Left lung (tissue), 10 donors: ENCODE results near the gene VAC14. TPM values are rescaled to one million over a fixed set of nuclear protein-coding genes. Genes with fewer than 3 reads are reported as not detected.
A peak's percentile ranks its signal among the peaks of the same experiment; 100 is the strongest.

ENCODE experiments used
- ATAC-seq: fragments of 200-7000 bp; cut with Tn5 transposase; one replicate; pipeline ENCODE4 v1.9.1; 2020; ENCODE audit warnings: moderate library complexity
- DNase-seq, 4 donors: peaks; one replicate each; pipeline ENCODE4 v3.0.0-alpha.2; 2013 to 2020
- H3K27ac ChIP-seq, 2 donors: fragments of 200-600 bp; sonication (generic) in 1 of 2; one replicate each; pipeline versions ENCODE4 v1.5.0 to v1.8.0; 2020 to 2021
- H3K27me3 ChIP-seq, 2 donors: fragments of 200-600 bp; sonication (generic) in 1 of 2; one replicate each; pipeline versions ENCODE4 v1.5.0 to v1.8.0; 2020 to 2021
- H3K36me3 ChIP-seq, 2 donors: fragments of 200-600 bp; sonication (generic) in 1 of 2; one replicate each; pipeline versions ENCODE4 v1.5.0 to v1.8.0; 2020 to 2021
- H3K4me1 ChIP-seq, 2 donors: fragments of 200-600 bp; one replicate each; pipeline ENCODE4 v1.8.0; 2021
- H3K4me3 ChIP-seq, 2 donors: fragments of 200-600 bp; sonication (generic) in 1 of 2; one replicate each; pipeline versions ENCODE4 v1.5.0 to v1.8.0; 2020 to 2021; ENCODE audit warnings: mild to moderate bottlenecking in 1 of 2
- H3K9me3 ChIP-seq, 2 donors: fragments of 200-600 bp; sonication (generic) in 1 of 2; one replicate each; pipeline versions ENCODE4 v1.5.0 to v1.8.0; 2020 to 2021
- CTCF ChIP-seq, 2 donors: fragments of 200-600 bp; sonication (generic) in 1 of 2; IDR thresholded peaks; one replicate each; pipeline versions ENCODE4 v1.5.0 to v1.8.0; 2021; ENCODE audit warnings: antibody characterized with exemption in 2 of 2
- intact Hi-C, 2 donors: fragments of 100-400 bp; cut with DNase I; formaldehyde crosslinking; loops; one replicate each; pipeline versions ENCODE4 v1.11.2 to v1.14.2; 2022
- polyA plus RNA-seq, 6 donors: library from polyadenylated mRNA; unstranded; fragments of 120-200 nt; gene quantifications; one replicate each; pipeline ENCODE4 v1.2.1, GENCODE V29; 2013; ENCODE audit not compliant: insufficient read length in 6 of 6
- total RNA-seq, 2 donors: library from RNA; stranded (reverse); fragmentation: NEBNext Ultra II Directional; extraction: Animal tissue kit (Norgen Biotek cat#: 25700); gene quantifications; one replicate each; pipeline ENCODE4 v1.2.1, GENCODE V29; 2021
- donor health status: DM: no; HTN: yes; CAD: no.
- donor health status: DM: no; HTN: no; CAD: no.

Gene VAC14
- total and polyA plus RNA-seq, 8 donors = 22.2 to 53.2 (median 29.2) TPM

DNA sequence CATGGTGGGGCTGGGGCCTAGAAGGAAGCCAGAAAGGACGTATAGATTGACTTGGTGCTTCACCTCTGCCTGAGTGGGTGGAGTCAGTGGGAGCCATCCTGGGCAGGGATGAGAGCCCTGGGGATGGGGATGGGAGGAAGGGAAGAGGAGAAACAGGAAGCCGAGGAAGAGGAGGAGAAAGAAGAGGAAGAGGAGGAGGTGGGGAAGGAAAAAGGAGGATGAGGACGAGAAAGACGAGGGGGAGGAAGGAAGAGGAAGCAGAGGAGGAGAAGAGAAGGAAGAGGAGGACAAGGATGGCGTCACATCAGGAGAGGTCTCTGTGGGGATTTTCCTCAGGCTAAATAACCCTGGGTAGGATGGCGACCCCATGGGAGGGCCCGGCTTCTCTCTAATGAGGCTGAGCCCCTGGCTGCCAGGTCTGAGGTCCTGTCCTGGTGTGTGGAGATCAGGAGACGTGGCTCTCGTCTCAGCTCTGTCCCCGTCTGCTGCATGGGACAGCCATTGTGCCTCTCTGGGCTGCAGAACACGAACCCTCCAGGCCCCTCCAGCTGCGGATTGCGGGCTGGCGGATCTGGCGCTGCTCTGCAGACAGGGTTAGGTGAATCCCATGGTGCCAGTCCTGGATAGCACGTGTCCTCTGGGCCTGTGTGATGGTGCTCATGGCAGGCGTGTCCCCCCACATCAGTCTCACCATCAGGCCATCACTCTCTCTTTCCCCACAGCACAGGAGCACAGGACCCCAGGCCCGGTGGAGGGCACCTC lies 79.6 kb downstream of the VAC14 start:
- no peak for DNase-seq
- intact Hi-C loops = no loop called here
- H3K36me3 ChIP-seq = peaks cover 0 to 51% of the 10 kb centered on the region in 2 donors
- H3K4me3 ChIP-seq = no peak overlapping the region
- no peak for ATAC-seq
- H3K9me3 ChIP-seq = no peaks in the 10 kb centered on the region
- peak overlapping the region; percentile 19 to 37 for H3K27ac ChIP-seq
- no peaks in the 10 kb centered on the region for H3K27me3 ChIP-seq
- peaks cover 16 to 17% of the 10 kb centered on the region in 2 donors for H3K4me1 ChIP-seq
- TF ChIP-seq CTCF (IDR thresholded peaks at IDR 0.05) = no peak

GRCh38 chr16:70720425-70721201 lies 80.3 kb downstream of the VAC14 start:
- Histone ChIP-seq H3K4me1 (peaks cover 17 to 18% of the 10 kb centered on the region in 2 donors), H3K36me3 (peaks cover 0 to 47% of the 10 kb centered on the region in 2 donors), H3K27me3 (no peaks in the 10 kb centered on the region), H3K9me3 (no peaks in the 10 kb centered on the region), H3K27ac (peak overlapping the region; percentile 19 to 37), H3K4me3 (no peak overlapping the region)
- ATAC-seq = peak; percentile 7
- DNase-seq = no peak
- intact Hi-C loops = no loop called here
- TF ChIP-seq CTCF (IDR thresholded peaks at IDR 0.05) = no peak

GRCh38 chr16:70717065-70717464 lies 83.9 kb downstream of the VAC14 start:
- H3K36me3 ChIP-seq = peaks cover 0 to 33% of the 10 kb centered on the region in 2 donors
- H3K9me3 ChIP-seq = no peaks in the 10 kb centered on the region
- peaks cover 20 to 21% of the 10 kb centered on the region in 2 donors for H3K4me1 ChIP-seq
- no peak for ATAC-seq
- no peak for DNase-seq
- intact Hi-C loops = no loop called here
- no peak overlapping the region for H3K27ac ChIP-seq
- H3K27me3 ChIP-seq = no peaks in the 10 kb centered on the region
- TF ChIP-seq CTCF (IDR thresholded peaks at IDR 0.05) = no peak
- H3K4me3 ChIP-seq = no peak overlapping the region

GRCh38 chr16:70715860-70716357 lies 85.0 kb downstream of the VAC14 start:
- no peaks in the 10 kb centered on the region for H3K9me3 ChIP-seq
- TF ChIP-seq CTCF (IDR thresholded peaks at IDR 0.05) = no peak
- peaks cover 0 to 24% of the 10 kb centered on the region in 2 donors for H3K36me3 ChIP-seq
- intact Hi-C loops = no loop called here
- no peaks in the 10 kb centered on the region for H3K27me3 ChIP-seq
- H3K27ac ChIP-seq = peak overlapping the region in 1 of 2 donors; percentile 70
- H3K4me3 ChIP-seq = no peak overlapping the region
- H3K4me1 ChIP-seq = peaks cover 20 to 22% of the 10 kb centered on the region in 2 donors
- DNase-seq (peak in 2 of 4 donors; percentile 89 to 92), ATAC-seq (peak; percentile 21)
